Endothelial cell (in vitro differentiated cells): Measurements from ENCODE around the gene RPUSD2. TPM values are rescaled to one million over a fixed set of nuclear protein-coding genes. Genes with fewer than 3 reads are reported as not detected.
"Not testable (repeated sequence)": the region's sequence is repeated elsewhere in the genome, so short reads cannot be mapped to it uniquely, and the experiment has no call there.

Source experiments
- DNase-seq: peaks from one replicate; pipeline ENCODE4 v3.0.0; 2021; ENCODE audit warnings: low spot score
- H3K27ac Mint-ChIP-seq: one replicate; pipeline ENCODE4 v1.8.0; 2021; ENCODE audit warnings: mixed read lengths, inconsistent platforms; ENCODE audit not compliant: unreplicated experiment
- H3K27me3 Mint-ChIP-seq: one replicate; pipeline ENCODE4 v1.8.0; 2021; ENCODE audit warnings: mild to moderate bottlenecking, moderate library complexity, mixed read lengths, inconsistent platforms; ENCODE audit not compliant: unreplicated experiment
- H3K36me3 Mint-ChIP-seq: one replicate; pipeline ENCODE4 v1.8.0; 2021; ENCODE audit warnings: mild to moderate bottlenecking, low read depth, mixed read lengths, inconsistent platforms; ENCODE audit not compliant: unreplicated experiment
- H3K4me1 Mint-ChIP-seq: one replicate; pipeline ENCODE4 v1.8.0; 2021; ENCODE audit warnings: mild to moderate bottlenecking, mixed read lengths, inconsistent platforms; ENCODE audit not compliant: unreplicated experiment
- H3K4me3 Mint-ChIP-seq: one replicate; pipeline ENCODE4 v1.8.0; 2021; ENCODE audit warnings: mild to moderate bottlenecking, mixed read lengths, inconsistent platforms; ENCODE audit not compliant: unreplicated experiment
- H3K9me3 Mint-ChIP-seq: one replicate; pipeline ENCODE4 v1.8.0; 2021; ENCODE audit warnings: mixed read lengths, inconsistent platforms; ENCODE audit not compliant: unreplicated experiment
- total RNA-seq: library from RNA; stranded (reverse); fragmentation: NEBNext Ultra II Directional; extraction: Animal tissue kit (Norgen Biotek cat#: 25700); gene quantifications from one replicate; pipeline ENCODE4 v1.2.1, GENCODE V29; 2021; ENCODE audit not compliant: unreplicated experiment
- TF ChIP-seq, protein P1 (sequence below): fragments of 200-600 bp; sonication (generic); IDR thresholded peaks from one replicate; pipeline ENCODE4 v1.5.0; 2021; ENCODE audit warnings: antibody characterized with exemption; ENCODE audit not compliant: unreplicated experiment

The RPUSD2 gene
- total RNA-seq, 1 donor from 2014 or later, result 11.5 TPM

DNA sequence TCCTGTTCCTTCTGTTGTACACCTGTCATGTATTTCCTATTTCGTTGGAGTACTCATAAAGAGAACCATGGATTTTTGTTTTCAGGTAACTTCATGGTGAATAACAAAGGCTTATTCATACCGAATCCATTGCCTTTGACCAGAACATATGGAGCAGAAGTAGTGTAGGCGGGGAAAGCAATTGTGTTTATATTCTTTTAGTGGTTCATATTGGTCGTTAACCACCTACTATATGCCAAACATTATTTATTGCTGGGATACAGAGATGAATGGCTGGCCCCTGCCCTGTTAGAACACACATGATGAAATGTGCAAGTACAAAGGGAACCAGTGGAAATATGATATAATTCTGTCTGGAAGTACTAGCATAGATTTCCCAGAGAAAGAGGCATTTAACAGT lies 9.8 kb downstream of the RPUSD2 start:
- Mint-ChIP-seq H3K9me3 (no peaks in the 10 kb centered on the region), H3K27ac (no peak overlapping the region), H3K27me3 (no peaks in the 10 kb centered on the region), H3K4me1 (no peaks in the 10 kb centered on the region), H3K36me3 (peaks cover 6% of the 10 kb centered on the region), H3K4me3 (no peak overlapping the region)
- TF ChIP-seq, protein P1, sequence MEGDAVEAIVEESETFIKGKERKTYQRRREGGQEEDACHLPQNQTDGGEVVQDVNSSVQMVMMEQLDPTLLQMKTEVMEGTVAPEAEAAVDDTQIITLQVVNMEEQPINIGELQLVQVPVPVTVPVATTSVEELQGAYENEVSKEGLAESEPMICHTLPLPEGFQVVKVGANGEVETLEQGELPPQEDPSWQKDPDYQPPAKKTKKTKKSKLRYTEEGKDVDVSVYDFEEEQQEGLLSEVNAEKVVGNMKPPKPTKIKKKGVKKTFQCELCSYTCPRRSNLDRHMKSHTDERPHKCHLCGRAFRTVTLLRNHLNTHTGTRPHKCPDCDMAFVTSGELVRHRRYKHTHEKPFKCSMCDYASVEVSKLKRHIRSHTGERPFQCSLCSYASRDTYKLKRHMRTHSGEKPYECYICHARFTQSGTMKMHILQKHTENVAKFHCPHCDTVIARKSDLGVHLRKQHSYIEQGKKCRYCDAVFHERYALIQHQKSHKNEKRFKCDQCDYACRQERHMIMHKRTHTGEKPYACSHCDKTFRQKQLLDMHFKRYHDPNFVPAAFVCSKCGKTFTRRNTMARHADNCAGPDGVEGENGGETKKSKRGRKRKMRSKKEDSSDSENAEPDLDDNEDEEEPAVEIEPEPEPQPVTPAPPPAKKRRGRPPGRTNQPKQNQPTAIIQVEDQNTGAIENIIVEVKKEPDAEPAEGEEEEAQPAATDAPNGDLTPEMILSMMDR, result no peak
- no peak for DNase-seq

DNA sequence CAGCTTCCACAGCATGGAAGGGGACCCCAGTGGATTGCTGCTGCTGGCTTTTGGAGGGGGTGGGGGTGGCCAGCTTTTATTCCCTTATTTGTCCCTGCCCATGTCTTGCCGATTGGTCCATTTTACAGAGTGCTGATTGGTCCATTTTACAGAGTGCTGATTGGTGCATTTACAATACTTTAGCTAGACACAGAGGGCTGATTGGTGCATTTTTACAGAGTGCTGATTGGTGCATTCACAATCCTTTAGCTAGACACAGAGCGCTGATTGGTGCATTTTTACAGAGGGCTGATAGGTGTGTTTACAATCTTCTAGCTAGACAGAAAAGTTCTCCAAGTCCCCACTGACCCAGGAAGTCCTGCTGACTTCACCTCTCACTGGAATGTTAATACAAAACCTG lies 12.7 kb downstream of the RPUSD2 start:
- not testable (repeated sequence) for H3K36me3 Mint-ChIP-seq, DNase-seq, H3K27me3 Mint-ChIP-seq, H3K4me3 Mint-ChIP-seq, H3K9me3 Mint-ChIP-seq, H3K4me1 Mint-ChIP-seq, H3K27ac Mint-ChIP-seq

DNA sequence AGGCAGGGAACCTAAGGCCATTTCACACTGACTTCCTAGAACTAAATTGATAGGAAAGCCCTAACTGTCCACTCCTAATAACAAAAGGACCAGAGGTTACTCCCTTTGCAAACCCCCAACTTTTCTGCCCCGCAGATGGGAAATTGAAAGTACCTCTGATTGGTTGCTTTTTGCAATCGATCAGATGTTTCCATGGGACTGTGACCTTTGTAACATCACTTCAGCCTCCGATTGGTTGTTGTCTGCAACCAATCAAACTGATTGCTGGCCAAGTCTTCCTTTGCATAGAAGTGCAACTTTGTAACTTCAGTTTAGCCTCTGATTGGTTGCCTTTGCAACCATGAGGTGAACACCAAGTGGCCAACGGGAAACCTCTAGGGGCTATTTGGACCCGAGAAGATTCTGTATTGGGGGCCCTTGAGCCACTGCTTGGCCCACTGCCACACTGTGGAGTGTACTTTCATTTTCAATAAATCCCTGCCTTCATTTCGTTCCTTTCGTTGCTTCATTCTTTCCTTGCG lies 13.7 kb downstream of the RPUSD2 start:
- H3K27ac Mint-ChIP-seq, result no peak overlapping the region
- no peaks in the 10 kb centered on the region for H3K9me3 Mint-ChIP-seq
- H3K27me3 Mint-ChIP-seq, result no peaks in the 10 kb centered on the region
- H3K4me3 Mint-ChIP-seq, result no peak overlapping the region
- TF ChIP-seq, protein P1, result no peak
- no peak for DNase-seq
- no peaks in the 10 kb centered on the region for H3K36me3 Mint-ChIP-seq
- H3K4me1 Mint-ChIP-seq, result no peaks in the 10 kb centered on the region

DNA sequence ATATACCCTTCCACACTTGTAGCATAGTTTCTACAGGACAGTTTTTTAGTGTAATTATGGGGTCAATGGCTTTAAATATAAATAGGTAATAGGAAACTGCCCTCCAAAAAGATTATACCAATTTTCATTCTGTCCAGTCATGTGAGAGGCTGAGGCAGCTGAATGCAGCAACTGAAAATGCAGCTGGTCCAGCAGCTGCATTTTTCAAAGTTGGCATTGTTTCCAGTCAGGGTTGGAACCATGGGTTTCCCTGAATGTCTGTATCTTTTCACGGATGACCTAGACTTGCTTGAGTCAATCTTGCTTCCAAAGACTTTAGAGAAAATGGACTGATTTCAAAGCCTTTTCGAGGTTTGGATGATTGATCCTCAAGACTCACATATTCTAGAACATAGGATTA lies 15.1 kb downstream of the RPUSD2 start:
- Mint-ChIP-seq H3K27ac (no peak overlapping the region), H3K36me3 (no peaks in the 10 kb centered on the region)
- TF ChIP-seq, protein P1, result no peak

DNA sequence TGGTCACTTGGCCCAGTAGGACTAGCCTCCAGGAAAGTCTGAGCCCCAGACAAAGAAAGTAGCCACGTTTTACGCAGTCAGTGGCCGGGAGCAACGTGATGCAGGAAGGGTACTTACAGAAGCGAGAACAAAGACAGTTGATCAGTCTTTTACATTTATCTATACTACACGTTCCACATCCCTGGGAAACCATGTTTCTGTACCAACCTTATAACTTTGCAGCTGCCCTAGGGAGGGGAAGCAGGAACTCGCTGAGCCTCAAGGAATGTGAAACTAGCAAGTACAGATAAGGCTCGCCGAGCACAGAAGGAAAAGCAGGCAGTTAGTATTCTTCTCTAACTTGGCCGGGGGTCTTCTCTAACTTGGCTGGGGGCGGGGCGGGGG lies 21.6 kb downstream of the RPUSD2 start:
- DNase-seq, result peak; percentile 18
- Mint-ChIP-seq H3K27me3 (peaks cover 19% of the 10 kb centered on the region), H3K36me3 (peaks cover 4% of the 10 kb centered on the region), H3K27ac (peak overlapping the region; percentile 94), H3K9me3 (no peaks in the 10 kb centered on the region), H3K4me1 (peaks cover 25% of the 10 kb centered on the region), H3K4me3 (peak overlapping the region; percentile 70)
- TF ChIP-seq, protein P1, result no peak

More for the DNA sequence above, 15.1 kb downstream of the RPUSD2 start:
- Mint-ChIP-seq H3K27me3 (no peaks in the 10 kb centered on the region), H3K4me3 (no peak overlapping the region), H3K4me1 (no peaks in the 10 kb centered on the region), H3K9me3 (no peaks in the 10 kb centered on the region)
- no peak for DNase-seq
